Stomach (tissue), 4 donors: ENCODE data around the gene RIMBP2.

Experiments
- CTCF ChIP-seq, 7 experiments: fragments of 450-650 bp in 4 of 7; fragments of 200-600 bp in 3 of 7; sonication (generic) in 3 of 7; IDR thresholded peaks; one replicate each; pipeline ENCODE4 v1.5.1; 2016 to 2019; ENCODE audit warnings: antibody characterized with exemption in 7 of 7, control low read depth in 2 of 7, mild to moderate bottlenecking in 1 of 7
- POLR2A ChIP-seq, 4 donors: fragments of 450-650 bp; IDR thresholded peaks; one replicate each; pipeline ENCODE4 v1.6.1; 2016; ENCODE audit warnings: antibody characterized with exemption in 4 of 4, control low read depth in 2 of 4, mild to moderate bottlenecking in 1 of 4, moderate library complexity in 1 of 4

GRCh38 chr12:130587966-130588365, 128.1 kb downstream of the RIMBP2 start:
- TF ChIP-seq POLR2A (IDR thresholded peaks at IDR 0.05): no peak
- TF ChIP-seq CTCF (IDR thresholded peaks at IDR 0.05): no peak
